ENCODE data around the gene PCSK2. TPM values are rescaled to one million over a fixed set of nuclear protein-coding genes. Genes with fewer than 3 reads are reported as not detected.

Gene PCSK2
- total RNA-seq, 1 experiment from 2014 or later = not detected

GRCh38 chr20:17225851-17226409 is 910 bp upstream of the PCSK2 start:
- Histone ChIP-seq H3K27ac (no peak overlapping the region), H4K20me1 (ENCODE audit: insufficient read depth) (no peaks in the 10 kb centered on the region), H3K9me2 (ENCODE audit: insufficient read depth) (no peaks in the 10 kb centered on the region), H3K4me1 (replicated peaks; ENCODE audit: insufficient read depth) (no peaks in the 10 kb centered on the region), H3K4me2 (no peak overlapping the region), H2AFZ (no peak overlapping the region), H3K27me3 (ENCODE audit: insufficient read depth, low read depth) (peaks cover 47% of the 10 kb centered on the region), H3F3A (ENCODE audit: insufficient read depth, low read depth) (no peaks in the 10 kb centered on the region), H3K79me2 (ENCODE audit: low read depth) (no peaks in the 10 kb centered on the region), H3K36me3 (ENCODE audit: low read depth) (no peaks in the 10 kb centered on the region), H3K4me3 (no peak overlapping the region), H3K9me3 (ENCODE audit: insufficient read depth, low read depth) (no peaks in the 10 kb centered on the region)
- POLR2A ChIA-PET (ENCODE audit: unreplicated experiment) = no interaction called here
- CTCF ChIA-PET = no interaction called here
- DNase-seq = no peak
- intact Hi-C loops (cut with micrococcal nuclease; ENCODE audit: unreplicated experiment) = no loop called here
- TF ChIP-seq, protein P1, sequence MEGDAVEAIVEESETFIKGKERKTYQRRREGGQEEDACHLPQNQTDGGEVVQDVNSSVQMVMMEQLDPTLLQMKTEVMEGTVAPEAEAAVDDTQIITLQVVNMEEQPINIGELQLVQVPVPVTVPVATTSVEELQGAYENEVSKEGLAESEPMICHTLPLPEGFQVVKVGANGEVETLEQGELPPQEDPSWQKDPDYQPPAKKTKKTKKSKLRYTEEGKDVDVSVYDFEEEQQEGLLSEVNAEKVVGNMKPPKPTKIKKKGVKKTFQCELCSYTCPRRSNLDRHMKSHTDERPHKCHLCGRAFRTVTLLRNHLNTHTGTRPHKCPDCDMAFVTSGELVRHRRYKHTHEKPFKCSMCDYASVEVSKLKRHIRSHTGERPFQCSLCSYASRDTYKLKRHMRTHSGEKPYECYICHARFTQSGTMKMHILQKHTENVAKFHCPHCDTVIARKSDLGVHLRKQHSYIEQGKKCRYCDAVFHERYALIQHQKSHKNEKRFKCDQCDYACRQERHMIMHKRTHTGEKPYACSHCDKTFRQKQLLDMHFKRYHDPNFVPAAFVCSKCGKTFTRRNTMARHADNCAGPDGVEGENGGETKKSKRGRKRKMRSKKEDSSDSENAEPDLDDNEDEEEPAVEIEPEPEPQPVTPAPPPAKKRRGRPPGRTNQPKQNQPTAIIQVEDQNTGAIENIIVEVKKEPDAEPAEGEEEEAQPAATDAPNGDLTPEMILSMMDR (conservative IDR thresholded peaks at IDR 0.05) = no peak
- no peak for TF ChIP-seq EZH2 (IDR thresholded peaks at IDR 0.05; ENCODE audit: low read depth)
- BruUV-seq (replicated peaks) = no TSS peak

- Histone ChIP-seq H3K9me2 (ENCODE audit: insufficient read depth) (no peaks in the 10 kb centered on the region), H3K4me1 (replicated peaks; ENCODE audit: insufficient read depth) (no peaks in the 10 kb centered on the region), H3K4me3 (no peak overlapping the region), H3K9me3 (ENCODE audit: insufficient read depth, low read depth) (no peaks in the 10 kb centered on the region), H3K27me3 (ENCODE audit: insufficient read depth, low read depth) (peaks cover 47% of the 10 kb centered on the region), H3K4me2 (no peak overlapping the region), H4K20me1 (ENCODE audit: insufficient read depth) (no peaks in the 10 kb centered on the region), H3K27ac (no peak overlapping the region), H3F3A (ENCODE audit: insufficient read depth, low read depth) (no peaks in the 10 kb centered on the region), H3K79me2 (ENCODE audit: low read depth) (no peaks in the 10 kb centered on the region), H2AFZ (no peak overlapping the region), H3K36me3 (ENCODE audit: low read depth) (no peaks in the 10 kb centered on the region)
- no peak for TF ChIP-seq EZH2 (IDR thresholded peaks at IDR 0.05; ENCODE audit: low read depth)
- TF ChIP-seq, protein P1 (conservative IDR thresholded peaks at IDR 0.05) = no peak
- intact Hi-C loops (cut with micrococcal nuclease; ENCODE audit: unreplicated experiment) = no loop called here
- no peak for DNase-seq
- ChIA-PET CTCF (no interaction called here), POLR2A (ENCODE audit: unreplicated experiment) (no interaction called here)
- BruUV-seq (replicated peaks) = no TSS peak
Observed at GRCh38 chr20:17227219-17227575, 357 bp downstream of the PCSK2 start.

- H3K79me2 ChIP-seq (ENCODE audit: low read depth) = no peaks in the 10 kb centered on the region
- ChIA-PET POLR2A (ENCODE audit: unreplicated experiment) (no interaction called here), CTCF (no interaction called here)
- peaks cover 47% of the 10 kb centered on the region for H3K27me3 ChIP-seq (ENCODE audit: insufficient read depth, low read depth)
- no peaks in the 10 kb centered on the region for H3K9me3 ChIP-seq (ENCODE audit: insufficient read depth, low read depth)
- no peak overlapping the region for H2AFZ ChIP-seq
- no peaks in the 10 kb centered on the region for H3F3A ChIP-seq (ENCODE audit: insufficient read depth, low read depth)
- TF ChIP-seq EZH2 (IDR thresholded peaks at IDR 0.05; ENCODE audit: low read depth) = no peak
- TF ChIP-seq, protein P1 (conservative IDR thresholded peaks at IDR 0.05) = no peak
- H4K20me1 ChIP-seq (ENCODE audit: insufficient read depth) = no peaks in the 10 kb centered on the region
- no TSS peak for BruUV-seq (replicated peaks)
- no peaks in the 10 kb centered on the region for H3K9me2 ChIP-seq (ENCODE audit: insufficient read depth)
- H3K4me3 ChIP-seq = no peak overlapping the region
- DNase-seq = no peak
- H3K27ac ChIP-seq = no peak overlapping the region
- intact Hi-C loops (cut with micrococcal nuclease; ENCODE audit: unreplicated experiment) = no loop called here
- H3K36me3 ChIP-seq (ENCODE audit: low read depth) = no peaks in the 10 kb centered on the region
- H3K4me2 ChIP-seq = no peak overlapping the region
- no peaks in the 10 kb centered on the region for H3K4me1 ChIP-seq (replicated peaks; ENCODE audit: insufficient read depth)
Observed at GRCh38 chr20:17227669-17228623, 1.1 kb downstream of the PCSK2 start.

All from PC-9 (cell line).